Ovary (tissue), 3 donors: ENCODE results near the gene FNIP2.

ENCODE experiments used
- EP300 ChIP-seq: sonication (generic); formaldehyde crosslinking; IDR thresholded peaks from one replicate; pipeline ENCODE4 v1.6.1; 2017; ENCODE audit warnings: antibody characterized with exemption
- POLR2A ChIP-seq: fragments of 450-650 bp; IDR thresholded peaks from one replicate; pipeline ENCODE4 v1.6.1; 2017; ENCODE audit warnings: antibody characterized with exemption, mild to moderate bottlenecking, moderate library complexity
- TF ChIP-seq, protein P1 (sequence below), 3 donors: fragments of 450-650 bp in 2 of 3; fragments of 200-600 bp in 1 of 3; IDR thresholded peaks; one replicate each; pipeline versions ENCODE4 v1.5.1 to v1.8.0; 2016 to 2022; ENCODE audit warnings: antibody characterized with exemption in 3 of 3, mild to moderate bottlenecking in 1 of 3
- donor health status: DM: no; HTN: no; CAD: no.

DNA sequence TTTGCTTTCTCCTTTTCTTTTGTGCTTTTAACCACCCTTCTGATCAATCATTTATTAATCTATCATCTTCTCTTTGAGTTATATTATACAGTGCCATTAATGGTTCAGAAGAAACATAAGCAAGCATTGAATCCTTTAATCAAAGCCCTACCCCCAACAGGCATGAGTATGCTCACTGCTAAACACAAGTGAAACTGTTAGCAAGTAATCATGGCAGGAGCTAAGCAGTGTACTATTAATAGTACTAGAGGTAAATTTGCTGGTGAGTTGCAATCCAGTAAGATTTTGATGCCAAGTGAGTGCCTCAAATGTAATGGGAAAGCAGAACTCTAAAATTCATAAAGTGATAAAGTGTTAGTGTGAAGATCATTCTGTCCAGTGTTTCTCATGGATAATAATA, 57.2 kb downstream of the FNIP2 start:
- TF ChIP-seq, protein P1, sequence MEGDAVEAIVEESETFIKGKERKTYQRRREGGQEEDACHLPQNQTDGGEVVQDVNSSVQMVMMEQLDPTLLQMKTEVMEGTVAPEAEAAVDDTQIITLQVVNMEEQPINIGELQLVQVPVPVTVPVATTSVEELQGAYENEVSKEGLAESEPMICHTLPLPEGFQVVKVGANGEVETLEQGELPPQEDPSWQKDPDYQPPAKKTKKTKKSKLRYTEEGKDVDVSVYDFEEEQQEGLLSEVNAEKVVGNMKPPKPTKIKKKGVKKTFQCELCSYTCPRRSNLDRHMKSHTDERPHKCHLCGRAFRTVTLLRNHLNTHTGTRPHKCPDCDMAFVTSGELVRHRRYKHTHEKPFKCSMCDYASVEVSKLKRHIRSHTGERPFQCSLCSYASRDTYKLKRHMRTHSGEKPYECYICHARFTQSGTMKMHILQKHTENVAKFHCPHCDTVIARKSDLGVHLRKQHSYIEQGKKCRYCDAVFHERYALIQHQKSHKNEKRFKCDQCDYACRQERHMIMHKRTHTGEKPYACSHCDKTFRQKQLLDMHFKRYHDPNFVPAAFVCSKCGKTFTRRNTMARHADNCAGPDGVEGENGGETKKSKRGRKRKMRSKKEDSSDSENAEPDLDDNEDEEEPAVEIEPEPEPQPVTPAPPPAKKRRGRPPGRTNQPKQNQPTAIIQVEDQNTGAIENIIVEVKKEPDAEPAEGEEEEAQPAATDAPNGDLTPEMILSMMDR (IDR thresholded peaks at IDR 0.05): no peak
- no peak for TF ChIP-seq POLR2A
- TF ChIP-seq EP300: no peak
